NCI-H2171 treated with DMSO at 0.1 percent for 48 hours (cell line): ENCODE results near the gene HBM.
"Not testable (repeated sequence)": the region's sequence is repeated elsewhere in the genome, so short reads cannot be mapped to it uniquely, and the experiment has no call there.

ENCODE experiments used
- DNase-seq: peaks from one replicate; lab custom pipeline; 2025; lab: John Stamatoyannopoulos, UW

HBM gene

DNA sequence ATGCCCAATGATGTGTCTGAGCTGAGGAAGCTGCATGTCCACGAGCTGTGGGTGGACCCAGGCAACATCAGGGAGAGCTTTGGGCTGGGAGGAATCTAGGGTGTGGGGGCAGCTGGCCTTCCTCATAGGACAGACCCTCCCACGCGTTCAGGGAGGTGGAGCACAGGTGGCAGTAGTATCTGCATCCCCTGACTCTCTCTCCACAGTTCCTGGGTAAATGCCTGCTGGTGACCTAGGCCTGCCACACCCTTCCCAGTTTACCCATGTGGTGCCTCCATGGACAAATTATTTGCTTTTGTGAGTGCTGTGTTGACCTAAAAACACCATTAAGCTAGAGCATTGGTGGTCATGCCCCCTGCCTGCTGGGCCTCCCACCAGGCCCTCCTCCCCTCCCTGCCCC lies 3.2 kb downstream of the HBM start:
- no peak for DNase-seq

DNA sequence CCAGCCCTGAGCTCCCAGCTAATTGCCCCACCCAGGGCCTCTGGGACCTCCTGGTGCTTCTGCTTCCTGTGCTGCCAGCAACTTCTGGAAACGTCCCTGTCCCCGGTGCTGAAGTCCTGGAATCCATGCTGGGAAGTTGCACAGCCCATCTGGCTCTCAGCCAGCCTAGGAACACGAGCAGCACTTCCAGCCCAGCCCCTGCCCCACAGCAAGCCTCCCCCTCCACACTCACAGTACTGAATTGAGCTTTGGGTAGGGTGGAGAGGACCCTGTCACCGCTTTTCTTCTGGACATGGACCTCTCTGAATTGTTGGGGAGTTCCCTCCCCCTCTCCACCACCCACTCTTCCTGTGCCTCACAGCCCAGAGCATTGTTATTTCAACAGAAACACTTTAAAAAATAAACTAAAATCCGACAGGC lies 4.3 kb downstream of the HBM start:
- not testable (repeated sequence) for DNase-seq

DNA sequence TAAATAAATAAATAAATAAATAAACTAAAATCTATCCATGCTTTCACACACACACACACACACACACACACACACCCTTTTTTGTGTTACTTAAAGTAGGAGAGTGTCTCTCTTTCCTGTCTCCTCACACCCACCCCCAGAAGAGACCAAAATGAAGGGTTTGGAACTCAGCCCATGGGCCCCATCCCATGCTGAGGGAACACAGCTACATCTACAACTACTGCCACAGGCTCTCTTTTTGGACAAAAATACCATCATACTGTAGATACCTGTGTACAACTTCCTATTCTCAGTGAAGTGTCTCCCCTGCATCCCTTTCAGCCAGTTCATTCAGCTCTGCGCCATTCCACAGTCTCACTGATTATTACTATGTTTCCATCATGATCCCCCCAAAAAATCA lies 5.0 kb downstream of the HBM start:
- DNase-seq, result no peak

DNA sequence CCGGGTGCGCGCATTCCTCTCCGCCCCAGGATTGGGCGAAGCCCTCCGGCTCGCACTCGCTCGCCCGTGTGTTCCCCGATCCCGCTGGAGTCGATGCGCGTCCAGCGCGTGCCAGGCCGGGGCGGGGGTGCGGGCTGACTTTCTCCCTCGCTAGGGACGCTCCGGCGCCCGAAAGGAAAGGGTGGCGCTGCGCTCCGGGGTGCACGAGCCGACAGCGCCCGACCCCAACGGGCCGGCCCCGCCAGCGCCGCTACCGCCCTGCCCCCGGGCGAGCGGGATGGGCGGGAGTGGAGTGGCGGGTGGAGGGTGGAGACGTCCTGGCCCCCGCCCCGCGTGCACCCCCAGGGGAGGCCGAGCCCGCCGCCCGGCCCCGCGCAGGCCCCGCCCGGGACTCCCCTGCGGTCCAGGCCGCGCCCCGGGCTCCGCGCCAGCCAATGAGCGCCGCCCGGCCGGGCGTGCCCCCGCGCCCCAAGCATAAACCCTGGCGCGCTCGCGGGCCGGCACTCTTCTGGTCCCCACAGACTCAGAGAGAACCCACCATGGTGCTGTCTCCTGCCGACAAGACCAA lies 6.7 kb downstream of the HBM start, which contains the start of gene HBA2:
Gene HBA2, plus strand, starts transcription at position 503 of the 568 bp plus-strand sequence. Its CDS starts 37 bp downstream, at position 540.
- DNase-seq, result not testable (repeated sequence)

DNA sequence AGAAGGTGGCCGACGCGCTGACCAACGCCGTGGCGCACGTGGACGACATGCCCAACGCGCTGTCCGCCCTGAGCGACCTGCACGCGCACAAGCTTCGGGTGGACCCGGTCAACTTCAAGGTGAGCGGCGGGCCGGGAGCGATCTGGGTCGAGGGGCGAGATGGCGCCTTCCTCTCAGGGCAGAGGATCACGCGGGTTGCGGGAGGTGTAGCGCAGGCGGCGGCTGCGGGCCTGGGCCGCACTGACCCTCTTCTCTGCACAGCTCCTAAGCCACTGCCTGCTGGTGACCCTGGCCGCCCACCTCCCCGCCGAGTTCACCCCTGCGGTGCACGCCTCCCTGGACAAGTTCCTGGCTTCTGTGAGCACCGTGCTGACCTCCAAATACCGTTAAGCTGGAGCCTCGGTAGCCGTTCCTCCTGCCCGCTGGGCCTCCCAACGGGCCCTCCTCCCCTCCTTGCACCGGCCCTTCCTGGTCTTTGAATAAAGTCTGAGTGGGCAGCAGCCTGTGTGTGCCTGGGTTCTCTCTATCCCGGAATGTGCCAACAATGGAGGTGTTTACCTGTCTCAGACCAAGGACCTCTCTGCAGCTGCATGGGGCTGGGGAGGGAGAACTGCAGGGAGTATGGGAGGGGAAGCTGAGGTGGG lies 7.6 kb downstream of the HBM start:
- not testable (repeated sequence) for DNase-seq

DNA sequence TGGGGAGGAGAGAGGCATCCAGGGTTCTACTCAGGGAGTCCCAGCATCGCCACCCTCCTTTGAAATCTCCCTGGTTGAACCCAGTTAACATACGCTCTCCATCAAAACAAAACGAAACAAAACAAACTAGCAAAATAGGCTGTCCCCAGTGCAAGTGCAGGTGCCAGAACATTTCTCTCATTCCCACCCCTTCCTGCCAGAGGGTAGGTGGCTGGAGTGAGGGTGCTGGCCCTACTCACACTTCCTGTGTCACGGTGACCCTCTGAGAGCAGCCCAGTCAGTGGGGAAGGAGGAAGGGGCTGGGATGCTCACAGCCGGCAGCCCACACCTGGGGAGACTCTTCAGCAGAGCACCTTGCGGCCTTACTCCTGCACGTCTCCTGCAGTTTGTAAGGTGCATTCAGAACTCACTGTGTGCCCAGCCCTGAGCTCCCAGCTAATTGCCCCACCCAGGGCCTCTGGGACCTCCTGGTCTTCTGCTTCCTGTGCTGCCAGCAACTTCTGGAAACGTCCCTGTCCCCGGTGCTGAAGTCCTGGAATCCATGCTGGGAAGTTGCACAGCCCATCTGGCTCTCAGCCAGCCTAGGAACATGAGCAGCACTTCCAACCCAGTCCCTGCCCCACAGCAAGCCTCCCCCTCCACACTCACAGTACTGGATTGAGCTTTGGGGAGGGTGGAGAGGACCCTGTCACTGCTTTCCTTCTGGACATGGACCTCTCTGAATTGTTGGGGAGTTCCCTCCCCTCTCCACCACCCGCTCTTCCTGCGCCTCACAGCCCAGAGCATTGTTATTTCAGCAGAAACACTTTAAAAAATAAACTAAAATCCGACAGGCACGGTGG lies 8.4 kb downstream of the HBM start:
- not testable (repeated sequence) for DNase-seq

DNA sequence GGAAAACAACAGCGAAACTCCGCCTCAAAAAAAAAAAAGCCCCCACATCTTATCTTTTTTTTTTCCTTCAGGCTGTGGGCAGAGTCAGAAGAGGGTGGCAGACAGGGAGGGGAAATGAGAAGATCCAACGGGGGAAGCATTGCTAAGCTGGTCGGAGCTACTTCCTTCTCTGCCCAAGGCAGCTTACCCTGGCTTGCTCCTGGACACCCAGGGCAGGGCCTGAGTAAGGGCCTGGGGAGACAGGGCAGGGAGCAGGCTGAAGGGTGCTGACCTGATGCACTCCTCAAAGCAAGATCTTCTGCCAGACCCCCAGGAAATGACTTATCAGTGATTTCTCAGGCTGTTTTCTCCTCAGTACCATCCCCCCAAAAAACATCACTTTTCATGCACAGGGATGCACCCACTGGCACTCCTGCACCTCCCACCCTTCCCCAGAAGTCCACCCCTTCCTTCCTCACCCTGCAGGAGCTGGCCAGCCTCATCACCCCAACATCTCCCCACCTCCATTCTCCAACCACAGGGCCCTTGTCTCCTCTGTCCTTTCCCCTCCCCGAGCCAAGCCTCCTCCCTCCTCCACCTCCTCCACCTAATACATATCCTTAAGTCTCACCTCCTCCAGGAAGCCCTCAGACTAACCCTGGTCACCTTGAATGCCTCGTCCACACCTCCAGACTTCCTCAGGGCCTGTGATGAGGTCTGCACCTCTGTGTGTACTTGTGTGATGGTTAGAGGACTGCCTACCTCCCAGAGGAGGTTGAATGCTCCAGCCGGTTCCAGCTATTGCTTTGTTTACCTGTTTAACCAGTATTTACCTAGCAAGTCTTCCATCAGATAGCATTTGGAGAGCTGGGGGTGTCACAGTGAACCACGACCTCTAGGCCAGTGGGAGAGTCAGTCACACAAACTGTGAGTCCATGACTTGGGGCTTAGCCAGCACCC lies 9.5 kb downstream of the HBM start:
- DNase-seq, result no peak

DNA sequence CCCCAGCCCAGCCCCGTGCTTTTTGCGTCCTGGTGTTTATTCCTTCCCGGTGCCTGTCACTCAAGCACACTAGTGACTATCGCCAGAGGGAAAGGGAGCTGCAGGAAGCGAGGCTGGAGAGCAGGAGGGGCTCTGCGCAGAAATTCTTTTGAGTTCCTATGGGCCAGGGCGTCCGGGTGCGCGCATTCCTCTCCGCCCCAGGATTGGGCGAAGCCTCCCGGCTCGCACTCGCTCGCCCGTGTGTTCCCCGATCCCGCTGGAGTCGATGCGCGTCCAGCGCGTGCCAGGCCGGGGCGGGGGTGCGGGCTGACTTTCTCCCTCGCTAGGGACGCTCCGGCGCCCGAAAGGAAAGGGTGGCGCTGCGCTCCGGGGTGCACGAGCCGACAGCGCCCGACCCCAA lies 10.2 kb downstream of the HBM start:
- DNase-seq, result not testable (repeated sequence)

DNA sequence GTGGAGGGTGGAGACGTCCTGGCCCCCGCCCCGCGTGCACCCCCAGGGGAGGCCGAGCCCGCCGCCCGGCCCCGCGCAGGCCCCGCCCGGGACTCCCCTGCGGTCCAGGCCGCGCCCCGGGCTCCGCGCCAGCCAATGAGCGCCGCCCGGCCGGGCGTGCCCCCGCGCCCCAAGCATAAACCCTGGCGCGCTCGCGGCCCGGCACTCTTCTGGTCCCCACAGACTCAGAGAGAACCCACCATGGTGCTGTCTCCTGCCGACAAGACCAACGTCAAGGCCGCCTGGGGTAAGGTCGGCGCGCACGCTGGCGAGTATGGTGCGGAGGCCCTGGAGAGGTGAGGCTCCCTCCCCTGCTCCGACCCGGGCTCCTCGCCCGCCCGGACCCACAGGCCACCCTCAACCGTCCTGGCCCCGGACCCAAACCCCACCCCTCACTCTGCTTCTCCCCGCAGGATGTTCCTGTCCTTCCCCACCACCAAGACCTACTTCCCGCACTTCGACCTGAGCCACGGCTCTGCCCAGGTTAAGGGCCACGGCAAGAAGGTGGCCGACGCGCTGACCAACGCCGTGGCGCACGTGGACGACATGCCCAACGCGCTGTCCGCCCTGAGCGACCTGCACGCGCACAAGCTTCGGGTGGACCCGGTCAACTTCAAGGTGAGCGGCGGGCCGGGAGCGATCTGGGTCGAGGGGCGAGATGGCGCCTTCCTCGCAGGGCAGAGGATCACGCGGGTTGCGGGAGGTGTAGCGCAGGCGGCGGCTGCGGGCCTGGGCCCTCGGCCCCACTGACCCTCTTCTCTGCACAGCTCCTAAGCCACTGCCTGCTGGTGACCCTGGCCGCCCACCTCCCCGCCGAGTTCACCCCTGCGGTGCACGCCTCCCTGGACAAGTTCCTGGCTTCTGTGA lies 11.0 kb downstream of the HBM start, which contains the start of gene HBA1:
Gene HBA1, plus strand, starts transcription at position 204 of the 906 bp plus-strand sequence. Its CDS starts 37 bp downstream, at position 241.
- DNase-seq, result not testable (repeated sequence)

DNA sequence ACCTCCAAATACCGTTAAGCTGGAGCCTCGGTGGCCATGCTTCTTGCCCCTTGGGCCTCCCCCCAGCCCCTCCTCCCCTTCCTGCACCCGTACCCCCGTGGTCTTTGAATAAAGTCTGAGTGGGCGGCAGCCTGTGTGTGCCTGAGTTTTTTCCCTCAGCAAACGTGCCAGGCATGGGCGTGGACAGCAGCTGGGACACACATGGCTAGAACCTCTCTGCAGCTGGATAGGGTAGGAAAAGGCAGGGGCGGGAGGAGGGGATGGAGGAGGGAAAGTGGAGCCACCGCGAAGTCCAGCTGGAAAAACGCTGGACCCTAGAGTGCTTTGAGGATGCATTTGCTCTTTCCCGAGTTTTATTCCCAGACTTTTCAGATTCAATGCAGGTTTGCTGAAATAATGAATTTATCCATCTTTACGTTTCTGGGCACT lies 11.6 kb downstream of the HBM start:
- DNase-seq, result peak; percentile 94

DNA sequence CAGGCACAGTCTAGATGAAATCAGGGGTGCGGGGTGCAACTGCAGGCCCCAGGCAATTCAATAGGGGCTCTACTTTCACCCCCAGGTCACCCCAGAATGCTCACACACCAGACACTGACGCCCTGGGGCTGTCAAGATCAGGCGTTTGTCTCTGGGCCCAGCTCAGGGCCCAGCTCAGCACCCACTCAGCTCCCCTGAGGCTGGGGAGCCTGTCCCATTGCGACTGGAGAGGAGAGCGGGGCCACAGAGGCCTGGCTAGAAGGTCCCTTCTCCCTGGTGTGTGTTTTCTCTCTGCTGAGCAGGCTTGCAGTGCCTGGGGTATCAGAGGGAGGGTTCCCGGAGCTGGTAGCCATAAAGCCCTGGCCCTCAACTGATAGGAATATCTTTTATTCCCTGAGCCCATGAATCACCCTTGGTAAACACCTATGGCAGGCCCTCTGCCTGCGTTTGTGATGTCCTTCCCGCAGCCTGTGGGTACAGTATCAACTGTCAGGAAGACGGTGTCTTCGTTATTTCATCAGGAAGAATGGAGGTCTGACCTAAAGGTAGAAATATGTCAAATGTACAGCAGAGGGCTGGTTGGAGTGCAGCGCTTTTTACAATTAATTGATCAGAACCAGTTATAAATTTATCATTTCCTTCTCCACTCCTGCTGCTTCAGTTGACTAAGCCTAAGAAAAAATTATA lies 12.3 kb downstream of the HBM start:
- DNase-seq, result no peak

DNA sequence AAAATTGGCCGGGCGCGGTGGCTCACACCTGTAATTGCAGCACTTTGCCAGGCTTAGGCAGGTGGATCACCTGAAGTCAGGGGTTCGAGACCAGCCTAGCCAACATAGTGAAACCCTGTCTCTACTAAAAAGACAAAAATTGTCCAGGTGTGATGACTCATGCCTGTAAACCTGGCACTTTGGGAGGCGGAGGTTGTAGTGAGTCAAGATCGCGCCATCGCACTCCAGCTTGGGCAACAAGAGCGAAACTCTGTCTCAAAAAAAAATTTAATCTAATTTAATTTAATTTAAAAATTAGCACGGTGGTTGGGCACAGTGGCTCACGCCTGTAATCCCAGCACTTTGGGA lies 12.9 kb downstream of the HBM start:
- no peak for DNase-seq

DNA sequence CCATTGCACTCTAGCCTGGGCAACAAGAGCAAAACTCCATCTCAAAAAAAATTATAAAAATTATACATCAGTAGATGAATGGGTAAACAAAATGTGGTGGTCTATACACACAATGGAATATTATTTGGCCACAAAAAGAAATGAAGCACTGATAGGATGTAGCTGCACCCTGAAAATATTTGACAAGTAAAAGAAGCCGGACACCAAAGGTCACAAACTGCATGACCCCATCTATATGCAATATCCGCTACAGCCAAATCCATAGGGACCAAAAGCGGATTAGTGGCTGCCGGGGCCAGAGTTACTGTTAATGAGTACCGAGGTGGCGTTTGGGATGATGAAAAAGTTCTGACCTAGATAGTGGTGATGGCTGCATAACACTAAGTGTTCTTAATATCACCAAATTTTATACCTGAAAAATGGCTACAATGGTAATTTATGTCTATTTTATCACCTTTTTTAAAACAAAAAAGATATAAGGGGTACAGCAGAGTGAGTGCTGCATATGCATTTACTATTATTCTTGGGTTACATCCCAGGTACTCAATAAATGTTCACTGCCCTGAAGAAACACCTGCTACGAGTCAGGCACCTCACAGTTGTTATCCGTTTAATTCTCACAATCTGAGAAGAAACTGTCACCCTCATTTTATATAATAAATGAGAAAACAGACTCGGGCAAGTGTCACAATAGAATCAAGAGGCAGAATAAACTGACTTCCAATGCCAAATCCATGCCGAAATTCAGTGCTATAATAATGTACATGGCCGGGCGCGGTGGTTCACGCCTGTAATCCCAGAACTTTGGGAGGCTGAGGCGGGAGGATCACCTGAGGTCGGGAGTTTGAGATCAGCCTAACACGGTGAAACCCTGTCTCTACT lies 13.7 kb downstream of the HBM start:
- no peak for DNase-seq

DNA sequence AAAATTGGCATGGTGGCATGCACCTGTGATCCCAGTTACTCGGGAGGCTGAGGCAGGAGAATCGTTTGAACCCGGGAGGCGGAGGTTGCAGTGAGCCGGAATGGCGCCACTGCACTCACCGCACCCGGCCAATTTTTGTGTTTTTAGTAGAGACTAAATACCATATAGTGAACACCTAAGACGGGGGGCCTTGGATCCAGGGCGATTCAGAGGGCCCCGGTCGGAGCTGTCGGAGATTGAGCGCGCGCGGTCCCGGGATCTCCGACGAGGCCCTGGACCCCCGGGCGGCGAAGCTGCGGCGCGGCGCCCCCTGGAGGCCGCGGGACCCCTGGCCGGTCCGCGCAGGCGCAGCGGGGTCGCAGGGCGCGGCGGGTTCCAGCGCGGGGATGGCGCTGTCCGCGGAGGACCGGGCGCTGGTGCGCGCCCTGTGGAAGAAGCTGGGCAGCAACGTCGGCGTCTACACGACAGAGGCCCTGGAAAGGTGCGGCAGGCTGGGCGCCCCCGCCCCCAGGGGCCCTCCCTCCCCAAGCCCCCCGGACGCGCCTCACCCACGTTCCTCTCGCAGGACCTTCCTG lies 14.4 kb downstream of the HBM start, which contains the start of gene HBQ1:
Gene HBQ1, plus strand, starts transcription at position 359 of the 575 bp plus-strand sequence. Its CDS starts 28 bp downstream, at position 387.
- DNase-seq, result peak; percentile 38

DNA sequence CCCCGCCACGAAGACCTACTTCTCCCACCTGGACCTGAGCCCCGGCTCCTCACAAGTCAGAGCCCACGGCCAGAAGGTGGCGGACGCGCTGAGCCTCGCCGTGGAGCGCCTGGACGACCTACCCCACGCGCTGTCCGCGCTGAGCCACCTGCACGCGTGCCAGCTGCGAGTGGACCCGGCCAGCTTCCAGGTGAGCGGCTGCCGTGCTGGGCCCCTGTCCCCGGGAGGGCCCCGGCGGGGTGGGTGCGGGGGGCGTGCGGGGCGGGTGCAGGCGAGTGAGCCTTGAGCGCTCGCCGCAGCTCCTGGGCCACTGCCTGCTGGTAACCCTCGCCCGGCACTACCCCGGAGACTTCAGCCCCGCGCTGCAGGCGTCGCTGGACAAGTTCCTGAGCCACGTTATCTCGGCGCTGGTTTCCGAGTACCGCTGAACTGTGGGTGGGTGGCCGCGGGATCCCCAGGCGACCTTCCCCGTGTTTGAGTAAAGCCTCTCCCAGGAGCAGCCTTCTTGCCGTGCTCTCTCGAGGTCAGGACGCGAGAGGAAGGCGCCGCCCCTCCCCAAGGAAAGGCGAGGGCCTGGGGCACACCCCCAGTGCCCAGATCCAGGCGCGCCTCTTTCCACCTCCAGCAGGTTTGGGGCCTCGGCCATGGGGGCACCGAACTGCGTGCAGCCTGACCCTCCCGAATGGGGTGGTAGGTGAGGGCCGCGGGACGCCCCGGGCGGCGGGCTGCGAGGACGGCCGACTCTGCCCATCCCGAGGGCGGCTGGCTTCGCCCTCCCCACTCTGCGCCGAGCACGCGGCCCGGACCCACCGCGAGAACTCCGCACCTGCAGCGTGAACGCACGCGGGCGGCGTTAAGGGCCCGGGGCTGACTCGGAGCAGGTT lies 15.1 kb downstream of the HBM start:
- peak; percentile 81 for DNase-seq

DNA sequence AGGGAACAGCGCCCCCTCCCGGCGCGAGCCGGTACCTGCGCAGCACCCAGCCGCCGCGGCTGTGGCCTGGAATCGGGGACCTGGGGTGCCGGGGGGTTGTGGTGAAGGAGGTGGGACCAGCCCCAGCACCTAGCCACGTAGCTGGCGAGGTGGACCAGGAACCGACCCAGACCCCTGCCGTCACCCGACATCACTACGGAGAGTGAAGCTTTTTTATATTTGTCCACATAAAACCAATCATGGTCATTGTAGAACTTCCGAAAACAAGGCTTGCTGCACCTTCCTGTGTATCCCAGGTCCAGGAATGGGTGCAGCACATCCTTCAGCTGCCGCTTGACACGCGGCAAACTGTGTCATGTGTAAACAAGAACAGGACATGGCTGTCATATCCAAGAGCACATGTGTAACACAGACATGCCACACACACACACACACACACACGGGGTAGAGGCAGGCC lies 15.8 kb downstream of the HBM start:
- peak; percentile 48 for DNase-seq

DNA sequence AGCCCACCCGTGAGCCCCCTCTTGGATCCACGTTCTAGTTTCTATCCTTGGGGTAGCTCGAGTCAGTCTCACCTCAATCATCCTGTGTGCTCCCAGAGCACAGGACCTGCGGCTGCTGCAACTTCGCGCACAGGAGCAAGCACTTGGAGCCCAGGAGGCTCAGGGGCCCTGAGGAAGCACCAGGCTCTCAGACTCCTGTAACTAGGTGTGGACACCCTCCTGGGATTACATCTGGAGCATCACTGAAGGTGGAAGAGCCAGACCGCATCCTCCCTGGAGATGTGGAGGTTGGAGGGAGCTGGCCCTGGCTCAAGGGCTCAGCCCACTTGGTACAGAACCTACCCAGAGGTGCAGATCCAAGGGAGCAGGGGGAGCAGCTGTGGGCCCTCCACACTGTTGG lies 17.2 kb downstream of the HBM start:
- no peak for DNase-seq
